ENCODE measurements around the gene EHMT1.
A peak's percentile ranks its signal among the peaks of the same experiment; 100 is the strongest.

EHMT1 gene

GRCh38 chr9:137834846-137835546 lies 216.2 kb downstream of the EHMT1 start:
- no peak for DNase-seq

GRCh38 chr9:137836151-137836830 lies 217.5 kb downstream of the EHMT1 start:
- DNase-seq: no peak

- no peak for DNase-seq
Observed at GRCh38 chr9:137836831-137837241, 218.0 kb downstream of the EHMT1 start.

GRCh38 chr9:137837345-137838278 lies 218.8 kb downstream of the EHMT1 start:
- no peak for DNase-seq

GRCh38 chr9:137838576-137838975 lies 219.8 kb downstream of the EHMT1 start:
- DNase-seq: no peak

GRCh38 chr9:137843355-137843754 lies 224.6 kb downstream of the EHMT1 start:
- DNase-seq: no peak

GRCh38 chr9:137851516-137852267 lies 232.9 kb downstream of the EHMT1 start:
- DNase-seq: no peak

GRCh38 chr9:137853392-137853995 lies 234.7 kb downstream of the EHMT1 start:
- no peak for DNase-seq

GRCh38 chr9:137860361-137860760 lies 241.6 kb downstream of the EHMT1 start:
- no peak for DNase-seq

- no peak for DNase-seq
Observed at GRCh38 chr9:137865581-137866145, 246.9 kb downstream of the EHMT1 start.

- no peak for DNase-seq
Observed at GRCh38 chr9:137866226-137867141, 247.7 kb downstream of the EHMT1 start.

- no peak for DNase-seq
Observed at GRCh38 chr9:137870432-137870831, 251.6 kb downstream of the EHMT1 start.

GRCh38 chr9:137872296-137872695 lies 253.5 kb downstream of the EHMT1 start:
- no peak for DNase-seq

- DNase-seq: no peak
Observed at GRCh38 chr9:137873408-137873807, 254.6 kb downstream of the EHMT1 start.

GRCh38 chr9:137873858-137874362 lies 255.1 kb downstream of the EHMT1 start:
- DNase-seq: no peak

GRCh38 chr9:137875354-137875753 lies 256.5 kb downstream of the EHMT1 start:
- DNase-seq: no peak

GRCh38 chr9:137875846-137876245 lies 257.0 kb downstream of the EHMT1 start:
- DNase-seq: no peak

GRCh38 chr9:137876269-137876668 lies 257.5 kb downstream of the EHMT1 start:
- no peak for DNase-seq

GRCh38 chr9:137876781-137877386 lies 258.1 kb downstream of the EHMT1 start:
- no peak for DNase-seq

GRCh38 chr9:137877506-137878122 lies 258.8 kb downstream of the EHMT1 start, which contains the start of gene CACNA1B:
Gene CACNA1B (plus strand): TSS chr9:137877782. CDS start chr9:137877934, 152 bp downstream.
- peak; percentile 31 to 55 for DNase-seq
